HG02870 (cell line): ENCODE results near the gene MCUB.
"Not testable (repeated sequence)": the region's sequence is repeated elsewhere in the genome, so short reads cannot be mapped to it uniquely, and the experiment has no call there.

Source experiments
- ATAC-seq: cut with Tn5 transposase; IDR thresholded peaks from one replicate; pipeline ENCODE4 v1.9.1; 2021; ENCODE audit warnings: mild to moderate bottlenecking, moderate library complexity; ENCODE audit not compliant: unreplicated experiment

The MCUB gene

GRCh38 chr4:109675843-109676242 lies 115.8 kb downstream of the MCUB start:
- no peak for ATAC-seq

DNA sequence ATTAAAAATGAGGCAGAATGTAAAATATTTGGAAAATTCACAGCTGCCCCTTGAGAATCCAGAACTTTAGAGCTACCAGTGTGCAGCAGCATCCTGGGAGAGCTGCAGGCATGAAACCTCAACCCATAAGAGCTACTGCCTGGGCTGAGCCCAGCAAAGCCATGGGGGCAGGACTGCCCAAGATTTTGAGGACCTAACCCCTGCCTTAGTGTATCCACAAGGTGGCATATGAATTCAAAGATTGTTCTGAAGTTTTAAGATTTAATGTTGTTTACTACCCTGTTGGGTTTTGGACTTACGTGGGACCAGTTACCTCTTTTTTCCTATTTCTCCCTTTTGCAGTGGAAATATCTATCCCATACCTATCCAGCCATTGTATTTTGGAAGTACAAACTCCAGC lies 116.8 kb downstream of the MCUB start:
- no peak for ATAC-seq

DNA sequence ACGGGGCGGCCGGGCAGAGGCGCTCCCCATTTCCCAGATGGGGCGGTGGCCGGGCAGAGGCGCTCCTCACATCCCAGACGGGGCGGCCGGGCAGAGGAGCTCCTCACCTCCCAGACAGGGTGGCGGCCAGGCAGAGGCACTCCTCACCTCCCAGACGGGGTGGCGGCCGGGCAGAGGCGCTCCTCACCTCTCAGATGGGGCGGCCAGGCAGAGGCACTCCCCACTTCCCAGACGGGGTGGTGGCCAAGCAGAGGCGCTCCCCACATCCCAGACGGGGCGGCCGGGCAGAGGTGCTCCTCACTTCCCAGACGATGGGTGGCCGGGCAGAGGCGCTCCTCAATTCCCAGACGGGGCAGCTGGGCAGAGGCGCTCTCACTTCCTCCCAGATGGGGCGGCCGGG lies 118.4 kb downstream of the MCUB start:
- not testable (repeated sequence) for ATAC-seq

DNA sequence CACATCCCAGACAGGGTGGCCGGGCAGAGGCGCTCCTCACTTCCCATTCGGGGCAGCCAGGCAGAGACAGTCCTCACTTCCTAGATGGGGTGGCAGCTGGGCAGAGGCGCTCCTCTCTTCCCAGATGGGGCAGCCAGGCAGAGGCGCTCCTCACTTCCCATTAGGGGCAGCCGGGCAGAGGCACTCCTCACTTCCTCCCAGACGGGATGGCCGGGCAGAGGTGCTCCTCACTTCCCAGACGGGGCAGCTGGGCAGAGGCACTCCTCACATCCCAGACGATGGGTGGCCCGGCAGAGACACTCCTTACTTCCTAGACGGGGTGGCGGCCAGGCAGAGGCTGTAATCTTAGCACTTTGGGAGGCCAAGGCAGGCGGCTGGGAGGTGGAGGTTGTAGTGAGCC lies 118.9 kb downstream of the MCUB start:
- not testable (repeated sequence) for ATAC-seq

DNA sequence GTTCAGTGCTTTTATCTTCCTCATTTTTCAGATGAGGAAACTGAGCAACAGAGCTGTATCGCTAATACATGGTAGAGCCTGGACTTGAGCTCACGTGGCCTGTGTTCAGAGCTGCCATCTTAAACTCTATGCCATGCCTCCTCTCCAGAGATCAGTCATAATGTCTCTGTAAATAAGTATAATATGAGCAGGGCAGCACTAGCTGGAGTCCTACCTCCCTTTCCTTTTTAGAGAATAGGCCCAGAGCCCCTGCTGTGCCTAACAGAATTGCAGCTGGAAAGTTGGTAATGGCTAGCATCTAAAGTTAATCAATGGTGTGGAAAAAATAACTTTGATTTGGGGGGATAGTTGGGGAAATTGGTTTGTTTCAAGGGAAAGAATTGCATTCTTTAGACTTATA lies 122.8 kb downstream of the MCUB start:
- no peak for ATAC-seq

GRCh38 chr4:109683621-109684253 lies 123.7 kb downstream of the MCUB start:
- no peak for ATAC-seq

GRCh38 chr4:109684727-109685126 lies 124.7 kb downstream of the MCUB start:
- ATAC-seq, result no peak

- peak; percentile 67 for ATAC-seq
These were observed 130.8 kb downstream of the MCUB start for GRCh38 chr4:109690690-109691410.

GRCh38 chr4:109691411-109691920 lies 131.4 kb downstream of the MCUB start:
- no peak for ATAC-seq

- no peak for ATAC-seq
These were observed 138.6 kb downstream of the MCUB start for GRCh38 chr4:109698656-109699055.

DNA sequence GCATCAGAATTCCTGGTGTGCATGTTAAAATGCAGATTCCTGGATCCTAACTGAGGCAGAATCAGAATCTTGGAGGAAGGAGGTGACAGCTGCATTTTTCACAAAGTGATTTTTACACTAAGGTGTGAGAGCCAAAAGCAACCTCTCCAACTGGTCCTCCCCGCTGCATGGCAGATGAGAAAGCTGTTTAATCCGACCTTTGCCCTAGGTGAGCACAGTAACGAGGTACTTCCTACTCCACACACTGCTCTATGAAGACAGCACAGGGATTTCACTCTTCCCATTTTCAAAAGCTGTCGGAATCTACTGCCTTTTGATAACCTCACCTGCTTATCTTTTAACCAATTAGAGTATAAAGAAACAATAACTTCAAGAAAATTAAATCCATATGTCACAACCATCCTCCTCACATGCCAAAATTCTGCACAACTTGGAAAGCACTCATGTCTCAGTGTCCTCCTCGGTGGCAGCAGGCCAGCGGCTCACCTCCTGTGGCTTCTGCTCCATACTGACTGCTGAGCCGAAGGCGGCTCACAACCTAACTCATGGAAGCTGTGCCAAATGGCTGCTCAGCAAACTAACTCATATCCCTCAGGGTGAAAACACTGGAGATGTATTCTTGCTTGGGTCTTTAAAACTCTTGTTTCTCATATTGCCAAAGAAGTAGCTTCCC lies 139.6 kb downstream of the MCUB start:
- no peak for ATAC-seq

DNA sequence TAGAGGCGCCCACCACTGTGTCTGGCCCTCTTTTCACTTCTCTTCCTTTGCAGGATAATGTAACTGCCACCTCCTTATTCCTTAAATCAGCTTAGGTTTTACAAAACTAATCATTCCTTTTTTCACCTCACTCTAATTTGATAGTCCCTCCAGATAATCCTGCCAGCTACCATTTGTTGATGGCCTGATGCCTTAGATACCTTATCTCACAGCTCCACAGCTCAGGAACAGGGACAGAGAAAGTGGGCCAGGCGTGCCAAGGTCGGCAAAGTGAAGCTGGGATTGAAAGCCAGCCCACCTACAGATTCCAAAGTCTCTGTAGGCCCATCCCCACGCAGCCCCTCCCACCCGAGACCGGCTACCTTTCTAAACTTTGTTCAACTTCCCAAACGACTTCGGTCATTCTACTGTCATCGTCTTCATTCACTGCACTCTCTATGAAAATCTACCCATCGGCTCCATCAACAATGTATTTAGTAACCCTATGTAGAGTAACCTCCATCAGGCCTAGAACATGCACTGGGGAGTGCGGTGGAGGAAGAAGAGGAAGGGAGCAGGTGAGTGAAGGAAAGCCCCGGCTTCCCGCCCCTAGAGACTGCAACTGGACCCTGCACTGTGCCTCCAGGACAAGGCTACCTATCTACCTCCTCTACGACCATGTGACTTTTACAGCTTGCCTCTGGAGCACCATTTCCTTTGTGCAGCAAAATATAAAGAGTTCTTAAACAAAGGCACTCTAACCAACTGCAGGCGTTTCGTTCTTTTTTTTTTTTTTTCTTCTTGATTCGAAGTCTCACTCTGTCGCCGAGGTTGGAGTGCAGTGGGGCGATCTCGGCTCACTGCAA lies 141.7 kb downstream of the MCUB start:
- ATAC-seq, result no peak

GRCh38 chr4:109702950-109703663 lies 143.1 kb downstream of the MCUB start, which contains the start of gene CASP6:
CASP6 (minus strand) TSS chr4:109703445; CDS start chr4:109703395, 50 bp downstream.
- ATAC-seq, result peak; percentile 73

DNA sequence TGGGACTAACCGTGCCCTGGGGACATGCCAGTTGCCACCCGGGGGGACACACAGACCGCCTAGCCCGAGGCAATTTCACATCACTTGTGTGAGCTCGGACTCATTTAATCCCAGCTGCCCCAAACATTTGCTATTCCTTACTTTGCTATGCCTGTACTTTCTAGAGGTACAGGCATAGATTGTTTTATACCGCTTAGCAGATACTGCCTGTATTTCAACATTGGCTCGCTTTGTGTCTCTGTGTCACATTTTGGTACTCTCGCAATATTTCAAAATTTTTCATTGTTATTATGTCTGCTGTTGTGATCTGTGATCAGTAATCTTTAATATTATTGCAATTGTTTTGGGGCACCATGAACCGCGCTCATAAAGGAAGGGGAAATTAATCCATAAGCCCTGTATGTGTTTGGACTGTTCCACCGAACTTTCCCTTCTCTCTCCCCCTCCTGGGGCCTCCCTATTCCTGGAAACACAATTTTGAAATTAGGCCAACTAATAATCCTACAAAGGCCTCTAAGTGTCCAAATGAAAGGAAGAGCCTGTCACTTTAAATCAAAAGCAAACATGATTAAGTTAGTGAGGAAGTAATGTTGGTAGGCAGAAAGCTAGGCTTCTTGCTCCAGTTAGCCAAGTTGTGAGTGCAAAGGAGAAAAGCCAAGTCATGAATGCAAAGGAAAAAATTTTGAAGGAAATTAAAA lies 143.8 kb downstream of the MCUB start:
- ATAC-seq, result no peak

GRCh38 chr4:109708435-109708834 lies 148.4 kb downstream of the MCUB start:
- no peak for ATAC-seq

DNA sequence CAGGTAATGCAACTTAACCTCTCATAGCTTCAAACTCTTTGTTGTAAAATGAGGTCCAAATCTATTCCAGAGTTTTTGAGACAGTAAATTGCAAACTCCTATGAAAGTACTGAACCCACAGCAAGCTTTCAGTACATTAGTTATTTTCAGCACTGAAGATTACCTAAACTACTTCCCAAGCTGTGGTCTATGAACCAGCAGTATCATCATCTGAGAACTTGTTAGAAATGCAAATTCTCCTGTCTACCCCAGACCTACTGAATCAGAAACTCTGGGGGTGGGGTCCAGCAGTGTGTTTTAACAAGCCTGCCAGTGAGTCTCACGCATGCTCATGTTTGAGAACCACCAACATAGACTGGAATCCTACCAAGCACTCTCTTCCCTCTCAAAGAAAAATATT lies 148.9 kb downstream of the MCUB start:
- ATAC-seq, result peak; percentile 99

- ATAC-seq, result no peak
These were observed 153.5 kb downstream of the MCUB start for GRCh38 chr4:109713500-109713899.

DNA sequence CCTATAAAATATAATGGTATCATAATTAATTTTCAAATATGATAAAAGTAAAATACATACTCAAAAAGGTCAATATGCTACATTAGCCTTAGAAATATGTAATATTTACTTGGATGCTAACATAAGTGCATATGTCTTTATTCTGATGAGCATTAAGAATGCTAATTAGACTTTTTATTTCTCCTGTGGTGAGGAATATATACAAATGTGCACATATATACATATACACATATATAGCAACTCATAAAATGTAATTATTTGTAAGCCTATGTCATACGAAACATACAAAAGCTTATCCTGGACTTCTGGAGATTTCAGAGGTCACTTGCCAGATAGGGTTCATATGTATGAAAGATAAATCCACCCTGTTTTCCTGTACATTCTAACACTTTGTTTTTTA lies 158.7 kb downstream of the MCUB start:
- no peak for ATAC-seq

GRCh38 chr4:109719604-109720003 lies 159.6 kb downstream of the MCUB start:
- no peak for ATAC-seq

DNA sequence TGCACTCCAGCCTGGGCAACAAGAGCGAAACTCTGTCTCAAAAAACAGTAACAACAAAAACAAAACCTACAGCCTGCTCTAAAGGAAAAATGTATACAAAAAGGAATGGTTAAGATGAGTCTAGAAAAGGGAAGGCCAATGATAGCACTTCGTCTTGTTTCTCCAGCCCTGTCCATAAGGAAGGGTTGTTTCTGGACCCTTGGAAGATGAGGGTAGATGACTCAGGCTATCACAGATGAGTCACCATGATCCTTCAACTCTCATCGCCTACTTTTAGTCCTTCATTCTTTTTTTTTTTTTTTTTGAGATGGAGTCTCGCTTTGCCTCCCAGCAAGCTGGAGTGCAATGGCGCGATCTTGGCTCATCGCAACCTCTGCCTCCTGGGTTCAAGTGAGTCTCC lies 161.0 kb downstream of the MCUB start:
- ATAC-seq, result no peak
